GM12875 (cell line): ENCODE measurements around the gene ZNF143.
"Not testable (repeated sequence)": the region's sequence is repeated elsewhere in the genome, so short reads cannot be mapped to it uniquely, and the experiment has no call there.

Experiments
- H3K4me3 ChIP-seq: one replicate; pipeline ENCODE4 v1.5.1; 2011; ENCODE audit warnings: low read depth, low read length, control low read depth
- TF ChIP-seq, protein P1 (sequence below): IDR thresholded peaks from 2 replicates; pipeline ENCODE4 v1.5.1; 2011; ENCODE audit warnings: low read depth, mild to moderate bottlenecking, control low read depth, inconsistent platforms, low read length, moderate library complexity, borderline replicate concordance; ENCODE audit not compliant: insufficient read depth

ZNF143 gene

DNA sequence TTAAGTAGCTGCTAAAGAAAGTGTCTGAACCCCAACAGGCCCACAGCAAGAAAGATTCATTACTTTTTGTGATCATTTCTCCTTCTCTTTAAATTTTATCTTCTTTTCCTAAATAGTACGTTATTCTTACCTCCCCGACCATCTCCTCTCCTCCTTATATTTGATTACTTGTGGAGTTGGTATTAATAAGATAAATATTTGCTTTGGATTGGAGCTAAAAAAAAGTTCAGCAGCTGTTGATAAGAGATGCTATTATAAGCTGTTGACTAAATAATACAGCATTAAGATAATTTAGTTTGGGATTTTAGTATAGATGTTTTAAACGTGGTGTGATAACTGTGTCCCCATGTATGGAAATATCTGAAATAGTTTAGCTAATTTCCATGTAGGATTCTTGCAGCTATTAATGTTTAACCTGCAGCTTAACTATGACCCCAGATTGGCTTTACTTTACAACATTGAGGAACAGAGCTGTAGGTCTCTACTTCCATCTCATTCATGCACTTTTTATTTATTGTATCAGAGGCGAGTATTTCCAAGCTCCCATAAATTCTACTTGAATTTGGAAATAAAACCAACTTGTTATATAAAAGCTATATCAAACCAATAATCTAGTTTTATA is 37.8 kb downstream of the ZNF143 start:
- H3K4me3 ChIP-seq, result no peak overlapping the region
- TF ChIP-seq, protein P1, sequence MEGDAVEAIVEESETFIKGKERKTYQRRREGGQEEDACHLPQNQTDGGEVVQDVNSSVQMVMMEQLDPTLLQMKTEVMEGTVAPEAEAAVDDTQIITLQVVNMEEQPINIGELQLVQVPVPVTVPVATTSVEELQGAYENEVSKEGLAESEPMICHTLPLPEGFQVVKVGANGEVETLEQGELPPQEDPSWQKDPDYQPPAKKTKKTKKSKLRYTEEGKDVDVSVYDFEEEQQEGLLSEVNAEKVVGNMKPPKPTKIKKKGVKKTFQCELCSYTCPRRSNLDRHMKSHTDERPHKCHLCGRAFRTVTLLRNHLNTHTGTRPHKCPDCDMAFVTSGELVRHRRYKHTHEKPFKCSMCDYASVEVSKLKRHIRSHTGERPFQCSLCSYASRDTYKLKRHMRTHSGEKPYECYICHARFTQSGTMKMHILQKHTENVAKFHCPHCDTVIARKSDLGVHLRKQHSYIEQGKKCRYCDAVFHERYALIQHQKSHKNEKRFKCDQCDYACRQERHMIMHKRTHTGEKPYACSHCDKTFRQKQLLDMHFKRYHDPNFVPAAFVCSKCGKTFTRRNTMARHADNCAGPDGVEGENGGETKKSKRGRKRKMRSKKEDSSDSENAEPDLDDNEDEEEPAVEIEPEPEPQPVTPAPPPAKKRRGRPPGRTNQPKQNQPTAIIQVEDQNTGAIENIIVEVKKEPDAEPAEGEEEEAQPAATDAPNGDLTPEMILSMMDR, result no peak

DNA sequence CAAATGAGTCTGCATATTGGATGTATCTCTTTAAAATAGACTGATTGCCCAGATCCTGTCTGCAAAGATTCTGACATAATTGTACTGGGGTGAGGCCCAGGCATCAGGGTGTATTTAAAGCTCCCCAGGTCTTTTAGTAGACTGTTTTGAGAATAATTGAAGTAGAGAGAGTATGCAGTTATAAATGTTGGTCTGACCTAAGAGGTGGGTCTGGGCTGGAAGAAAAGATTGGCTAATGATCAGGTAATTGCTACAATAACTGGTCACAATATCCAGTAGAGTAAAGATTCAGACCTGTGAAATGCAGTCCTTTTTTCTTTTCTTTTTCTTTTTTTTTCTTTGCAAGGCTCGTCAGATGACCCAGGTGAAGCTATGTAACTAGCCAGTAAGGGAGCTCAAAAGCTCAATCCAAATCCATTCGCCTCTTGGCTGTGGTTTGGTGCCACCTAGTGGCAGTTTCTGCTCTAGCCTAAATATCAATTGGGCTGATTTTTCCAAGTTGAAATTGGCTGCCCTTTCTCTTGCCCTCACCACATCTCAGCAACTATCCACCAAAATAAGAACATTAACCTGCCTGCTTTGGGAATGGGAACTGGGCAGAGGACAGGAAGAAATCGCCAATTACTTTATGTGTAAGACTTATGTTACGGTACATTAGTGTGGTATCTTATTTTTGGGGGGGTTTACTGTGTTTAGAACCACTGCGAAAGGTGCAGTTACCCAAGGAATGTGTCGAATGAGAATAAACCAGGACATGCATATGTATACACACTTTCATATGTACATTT is 45.9 kb downstream of the ZNF143 start:
- TF ChIP-seq, protein P1, result peak; percentile 71
- no peak overlapping the region for H3K4me3 ChIP-seq

DNA sequence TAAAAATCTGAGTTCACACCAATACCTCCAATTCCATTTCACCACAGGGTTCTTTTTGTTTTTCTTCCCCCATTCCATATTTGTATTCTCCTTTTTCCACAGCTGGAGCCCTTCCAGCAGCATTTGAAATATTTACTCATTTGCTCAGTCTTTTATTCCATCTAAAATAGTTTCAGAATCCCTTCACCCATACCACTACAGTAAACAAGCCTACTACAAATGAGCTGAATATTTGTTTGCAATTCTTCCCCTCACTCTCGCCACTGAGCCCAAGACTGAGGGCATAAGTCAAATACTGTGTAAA is 46.4 kb downstream of the ZNF143 start:
- H3K4me3 ChIP-seq, result no peak overlapping the region
- TF ChIP-seq, protein P1, result no peak

DNA sequence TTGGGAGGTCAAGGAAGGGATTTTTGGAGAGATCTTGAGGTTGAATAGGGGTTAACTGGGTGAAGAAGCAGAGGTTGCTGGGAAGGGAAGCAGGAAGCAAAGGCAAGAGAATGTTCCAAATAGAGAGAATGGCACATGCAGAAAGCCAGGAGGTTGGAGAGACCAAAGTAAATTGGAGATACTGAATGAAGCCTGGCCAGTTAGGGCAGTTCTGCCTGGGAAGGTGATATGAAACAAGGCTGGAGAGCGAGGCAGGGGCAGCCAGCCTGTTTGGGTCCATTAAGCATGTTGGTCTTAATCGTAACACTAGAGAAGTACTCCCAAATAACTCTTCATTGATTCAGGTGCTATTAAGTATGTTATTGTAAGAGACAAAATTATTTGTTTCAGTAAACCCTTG is 48.2 kb downstream of the ZNF143 start:
- TF ChIP-seq, protein P1, result no peak
- H3K4me3 ChIP-seq, result no peak overlapping the region

DNA sequence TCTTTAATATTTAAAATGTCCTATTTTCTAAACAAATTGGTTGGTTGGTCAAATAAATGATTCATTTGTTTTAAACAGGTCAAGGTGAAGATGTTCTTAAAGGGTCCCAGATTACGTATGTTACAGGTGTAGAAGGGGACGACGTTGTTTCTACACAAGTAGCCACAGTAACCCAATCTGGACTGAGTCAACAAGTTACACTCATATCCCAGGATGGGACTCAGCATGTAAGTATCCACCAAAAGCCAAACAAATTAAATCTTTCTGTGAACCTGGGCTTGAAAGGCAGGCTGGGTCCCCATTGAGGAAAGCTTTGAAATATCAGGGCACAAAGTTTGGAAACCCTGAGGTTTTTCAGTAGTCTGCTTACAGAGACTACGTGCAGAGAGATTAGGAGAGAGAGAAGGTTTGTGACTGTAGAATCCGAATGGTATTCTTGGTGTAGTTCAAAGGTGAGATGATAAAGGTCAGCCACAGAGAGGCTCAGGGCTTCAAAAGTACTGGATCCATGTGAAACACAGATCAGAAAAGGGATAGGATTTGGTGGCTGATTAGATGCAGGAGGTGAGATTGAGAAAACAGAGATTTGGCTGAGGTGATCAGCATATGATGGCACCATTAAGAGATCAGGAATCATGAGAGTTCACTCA is 51.7 kb downstream of the ZNF143 start:
- TF ChIP-seq, protein P1, result no peak
- no peak overlapping the region for H3K4me3 ChIP-seq

DNA sequence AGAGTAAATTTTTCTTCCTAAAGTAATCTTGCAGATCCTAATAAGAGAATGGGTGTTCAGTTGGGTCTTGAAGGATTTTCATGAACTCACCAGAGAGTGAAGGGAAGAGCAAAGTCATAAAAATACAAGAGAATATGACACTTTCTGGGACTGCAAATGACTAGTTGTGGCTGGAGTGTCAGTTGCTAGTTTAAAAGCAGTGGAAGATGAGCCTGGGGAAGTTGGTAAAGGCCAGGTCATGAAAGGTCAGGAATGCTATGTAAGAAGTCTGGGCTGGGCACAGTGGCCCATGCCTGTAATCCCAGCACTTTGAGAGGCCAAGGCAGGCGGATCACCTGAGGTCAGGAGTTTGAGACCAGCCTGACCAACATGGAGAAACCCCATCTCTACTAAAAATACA is 53.8 kb downstream of the ZNF143 start:
- not testable (repeated sequence) for H3K4me3 ChIP-seq

DNA sequence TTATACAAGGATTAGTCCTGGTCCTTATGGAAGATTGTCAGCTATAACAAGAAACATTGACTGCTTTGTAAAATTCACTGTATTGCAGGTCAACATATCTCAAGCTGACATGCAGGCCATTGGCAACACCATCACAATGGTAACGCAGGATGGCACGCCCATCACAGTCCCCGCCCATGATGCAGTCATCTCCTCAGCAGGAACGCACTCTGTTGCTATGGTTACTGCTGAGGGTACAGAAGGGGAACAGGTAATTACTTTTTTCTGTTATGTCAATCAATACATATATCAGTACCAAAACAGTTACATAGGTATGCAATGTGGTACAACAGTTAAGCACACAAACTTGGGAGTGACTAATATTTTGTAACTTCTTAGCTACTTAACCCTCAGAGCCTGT is 55.3 kb downstream of the ZNF143 start:
- TF ChIP-seq, protein P1, result no peak
- H3K4me3 ChIP-seq, result no peak overlapping the region
